ENCODE results near the gene SMG7.

Gene SMG7

GRCh38 chr1:183516725-183517124 lies 44.4 kb downstream of the SMG7 start:
- no peak for DNase-seq

- no peak for DNase-seq
Observed at GRCh38 chr1:183517401-183517800, 45.1 kb downstream of the SMG7 start.

- no peak for DNase-seq
Observed at GRCh38 chr1:183520379-183520778, 48.1 kb downstream of the SMG7 start.

- DNase-seq, result no peak
Observed at GRCh38 chr1:183522104-183522503, 49.8 kb downstream of the SMG7 start.

- DNase-seq, result no peak
Observed at GRCh38 chr1:183528577-183528976, 56.3 kb downstream of the SMG7 start.

GRCh38 chr1:183533617-183534174 lies 61.4 kb downstream of the SMG7 start:
- no peak for DNase-seq

- DNase-seq, result no peak
Observed at GRCh38 chr1:183537405-183537804, 65.1 kb downstream of the SMG7 start.

- DNase-seq, result peak; percentile 62
Observed at GRCh38 chr1:183543619-183544204, 71.4 kb downstream of the SMG7 start.

- peak; percentile 96 for DNase-seq
Observed at GRCh38 chr1:183544598-183545297, 72.4 kb downstream of the SMG7 start.

- DNase-seq, result no peak
Observed at GRCh38 chr1:183546427-183546826, 74.1 kb downstream of the SMG7 start.

- DNase-seq, result peak; percentile 75
Observed at GRCh38 chr1:183548116-183548515, 75.8 kb downstream of the SMG7 start.

GRCh38 chr1:183550915-183551314 lies 78.6 kb downstream of the SMG7 start:
- DNase-seq, result no peak

- peak; percentile 84 for DNase-seq
Observed at GRCh38 chr1:183551924-183552323, 79.6 kb downstream of the SMG7 start.

GRCh38 chr1:183552441-183552840 lies 80.1 kb downstream of the SMG7 start:
- no peak for DNase-seq

- no peak for DNase-seq
Observed at GRCh38 chr1:183552891-183553290, 80.6 kb downstream of the SMG7 start.

- no peak for DNase-seq
Observed at GRCh38 chr1:183553331-183553730, 81.0 kb downstream of the SMG7 start.

- DNase-seq, result no peak
Observed at GRCh38 chr1:183553764-183554163, 81.5 kb downstream of the SMG7 start.

- DNase-seq, result no peak
Observed at GRCh38 chr1:183554577-183554976, 82.3 kb downstream of the SMG7 start.

GRCh38 chr1:183559061-183559460 lies 86.8 kb downstream of the SMG7 start:
- no peak for DNase-seq

GRCh38 chr1:183562701-183563100 lies 90.4 kb downstream of the SMG7 start:
- DNase-seq, result no peak

GRCh38 chr1:183565261-183565660 lies 93.0 kb downstream of the SMG7 start:
- no peak for DNase-seq

GRCh38 chr1:183566026-183566425 lies 93.7 kb downstream of the SMG7 start:
- no peak for DNase-seq

GRCh38 chr1:183567584-183567983 lies 95.3 kb downstream of the SMG7 start:
- DNase-seq, result no peak

GRCh38 chr1:183568176-183569021 lies 96.1 kb downstream of the SMG7 start:
- no peak for DNase-seq

Data from NCI-H2171 (cell line).